Glomerular visceral epithelial cell (primary cell): ENCODE data around the gene BDH1.
"Not testable (repeated sequence)": the region's sequence is repeated elsewhere in the genome, so short reads cannot be mapped to it uniquely, and the experiment has no call there.

ENCODE experiments used
- DNase-seq: peaks from one replicate; pipeline ENCODE4 v3.0.0-alpha.2; 2016; ENCODE audit errors: extremely low spot score

BDH1 gene

DNA sequence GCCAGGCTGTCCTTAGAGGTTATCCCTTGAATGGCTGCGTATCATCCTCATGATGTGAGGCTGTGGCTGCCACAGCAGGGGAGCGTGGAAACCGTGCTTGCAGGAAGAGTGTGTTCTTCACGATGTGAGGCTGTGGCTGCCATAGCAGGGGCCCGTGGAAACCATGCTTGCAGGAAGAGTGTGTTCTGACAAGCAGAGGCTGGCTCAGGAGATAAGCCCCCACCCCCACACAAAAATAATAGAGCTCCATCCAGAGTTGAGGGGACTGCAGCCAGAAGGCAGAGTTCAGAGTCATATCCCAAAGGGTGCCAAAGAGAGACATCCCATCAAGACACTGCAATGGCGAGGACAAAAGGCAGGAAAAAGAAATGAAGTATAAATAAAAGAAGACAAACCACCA, 22.6 kb upstream of the BDH1 start:
- no peak for DNase-seq

DNA sequence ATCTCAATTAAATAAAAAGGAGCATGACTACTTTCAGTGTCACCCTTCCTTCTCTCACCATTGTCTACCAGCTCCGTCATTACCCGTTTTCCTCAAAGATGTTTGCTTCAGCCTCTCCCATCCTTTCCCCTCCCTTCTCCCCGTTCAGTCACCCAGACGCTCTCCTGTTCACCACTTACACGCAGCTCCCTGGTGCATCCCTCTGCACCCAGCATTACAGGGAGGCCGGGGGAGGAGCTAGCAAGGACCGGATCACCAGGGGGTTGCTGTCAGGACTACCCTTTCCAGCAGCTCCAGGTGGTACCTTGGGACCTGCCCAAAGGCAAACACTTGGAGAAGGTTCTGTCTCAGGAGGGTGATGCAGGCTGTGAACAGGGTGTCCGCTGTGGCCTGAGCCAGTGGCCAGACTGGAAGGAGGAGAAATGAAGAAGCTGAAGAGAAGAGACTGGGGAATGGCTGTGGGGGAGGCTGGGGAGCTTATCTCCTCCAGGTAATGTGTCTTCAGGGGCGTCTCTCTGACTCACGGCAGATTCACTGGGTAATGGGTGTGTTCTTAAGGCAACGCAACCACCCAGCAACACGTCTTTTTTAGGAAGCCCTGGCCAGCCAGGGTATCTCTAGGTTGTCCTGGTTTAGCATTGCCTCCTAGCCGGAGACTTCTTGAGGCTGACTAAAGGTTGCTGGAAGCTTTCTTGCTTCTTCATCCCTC, 21.8 kb upstream of the BDH1 start:
- no peak for DNase-seq

DNA sequence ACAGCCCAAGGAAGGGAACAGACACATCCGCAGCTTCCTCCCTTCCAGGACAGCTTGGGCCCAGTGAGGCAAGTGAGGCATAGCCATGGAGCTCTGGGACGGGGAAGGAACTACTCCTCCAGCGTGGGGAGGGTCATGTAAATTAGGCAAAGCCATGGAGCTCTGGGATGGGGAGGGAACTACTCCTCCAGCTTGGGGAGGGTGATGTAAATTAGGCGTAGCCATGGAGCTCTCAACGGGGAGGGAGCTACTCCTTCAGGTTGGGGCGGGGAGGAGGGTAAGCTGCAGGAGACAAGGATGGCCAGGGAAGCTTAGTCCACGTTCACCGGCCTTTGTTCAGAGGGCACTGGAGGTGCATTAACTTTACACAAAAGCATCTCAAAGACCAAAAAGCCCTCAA, 21.1 kb upstream of the BDH1 start:
- no peak for DNase-seq

DNA sequence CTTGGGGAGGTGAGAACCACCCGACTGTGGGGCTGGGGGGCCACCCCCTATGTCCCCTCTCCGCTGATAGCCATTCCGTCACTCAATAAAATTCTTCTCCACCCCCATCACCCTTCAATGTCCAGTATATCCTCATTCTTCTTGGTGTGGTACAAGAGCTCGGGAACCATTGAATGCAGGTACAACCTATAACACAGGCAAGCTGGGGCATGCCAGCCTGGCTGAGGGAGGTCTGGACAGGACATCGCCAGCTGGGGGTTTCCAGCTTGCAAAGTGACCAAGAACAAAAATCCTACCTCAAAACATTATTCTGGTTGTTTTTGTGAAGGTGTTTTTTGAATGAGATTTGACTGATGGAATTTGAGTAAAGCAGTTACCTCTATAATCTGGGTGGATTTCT, 19.6 kb upstream of the BDH1 start:
- no peak for DNase-seq

DNA sequence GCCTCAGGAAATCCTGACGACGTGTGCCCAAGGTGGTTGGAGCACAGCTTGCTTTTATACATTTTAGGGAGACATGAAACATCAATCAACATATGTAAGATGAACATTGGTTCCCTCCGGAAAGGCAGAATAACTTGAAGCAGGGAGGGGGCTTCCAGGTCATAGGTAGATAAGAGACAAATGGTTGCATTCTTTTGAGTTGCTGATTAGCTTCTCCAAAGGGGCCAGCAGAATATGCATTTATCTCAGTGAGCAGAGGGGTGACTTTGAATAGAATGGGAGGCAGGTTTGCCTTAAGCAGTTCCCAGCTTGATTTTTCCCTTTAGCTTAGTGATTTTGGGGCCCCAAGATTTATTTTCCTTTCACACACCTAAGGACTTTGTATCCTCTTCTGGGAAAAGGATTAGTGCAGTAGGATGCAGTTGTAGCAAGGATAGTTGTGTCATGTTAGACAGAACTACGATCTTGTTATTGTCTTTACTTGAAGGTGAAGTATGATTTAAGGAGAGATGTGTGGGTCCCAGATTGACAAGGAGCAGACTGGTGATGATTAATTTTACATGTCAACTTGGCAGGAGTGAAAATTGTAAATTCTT, 18.7 kb upstream of the BDH1 start:
- not testable (repeated sequence) for DNase-seq

DNA sequence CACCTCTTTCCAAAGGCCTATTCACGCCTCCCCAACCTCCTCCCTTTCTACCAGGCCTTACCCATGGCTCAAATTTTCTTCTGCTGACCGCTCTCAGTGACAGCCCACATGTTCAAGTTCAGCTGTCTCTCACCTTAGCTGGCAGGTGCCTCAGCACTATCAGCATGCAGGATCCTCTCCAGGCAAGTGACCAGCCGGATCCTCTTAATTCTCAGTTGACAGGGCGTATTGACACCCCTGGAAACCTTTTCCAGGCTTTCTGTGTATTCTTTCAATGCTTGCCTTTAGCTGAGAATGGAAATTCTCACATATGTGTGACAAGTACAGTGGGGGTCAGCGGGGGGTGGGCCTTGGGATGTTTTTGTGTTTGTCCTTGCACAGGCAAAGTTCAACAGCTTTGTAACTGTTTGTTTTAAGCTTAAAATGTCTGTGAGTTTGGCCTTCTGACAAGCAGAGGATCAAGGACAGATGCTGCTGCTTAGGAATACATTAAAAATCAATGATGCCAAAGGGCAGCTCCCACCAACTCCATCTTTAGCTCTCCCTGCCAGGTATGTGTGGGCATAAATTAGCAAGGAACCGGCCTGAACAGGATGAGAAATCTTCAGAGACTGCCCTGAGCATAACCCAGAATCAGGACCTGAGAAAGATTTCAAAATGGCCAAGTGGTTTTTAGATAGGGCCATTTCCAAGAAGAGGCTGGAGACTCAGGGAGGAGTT, 17.4 kb upstream of the BDH1 start:
- DNase-seq: no peak

DNA sequence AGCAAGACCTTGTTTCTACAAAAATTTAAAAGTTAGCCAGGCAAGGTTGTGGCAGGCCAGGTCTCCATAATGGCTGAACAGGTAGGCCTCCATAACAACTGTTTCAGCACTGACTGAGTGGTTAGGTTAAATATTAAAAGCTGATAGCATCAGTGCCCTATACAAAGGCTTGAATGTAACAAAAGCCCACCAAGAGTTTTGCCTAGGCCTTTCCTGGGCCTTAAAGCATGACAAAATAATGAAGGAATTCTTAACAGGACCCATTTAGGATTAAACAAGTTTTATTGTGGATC, 16.1 kb upstream of the BDH1 start:
- DNase-seq: not testable (repeated sequence)

DNA sequence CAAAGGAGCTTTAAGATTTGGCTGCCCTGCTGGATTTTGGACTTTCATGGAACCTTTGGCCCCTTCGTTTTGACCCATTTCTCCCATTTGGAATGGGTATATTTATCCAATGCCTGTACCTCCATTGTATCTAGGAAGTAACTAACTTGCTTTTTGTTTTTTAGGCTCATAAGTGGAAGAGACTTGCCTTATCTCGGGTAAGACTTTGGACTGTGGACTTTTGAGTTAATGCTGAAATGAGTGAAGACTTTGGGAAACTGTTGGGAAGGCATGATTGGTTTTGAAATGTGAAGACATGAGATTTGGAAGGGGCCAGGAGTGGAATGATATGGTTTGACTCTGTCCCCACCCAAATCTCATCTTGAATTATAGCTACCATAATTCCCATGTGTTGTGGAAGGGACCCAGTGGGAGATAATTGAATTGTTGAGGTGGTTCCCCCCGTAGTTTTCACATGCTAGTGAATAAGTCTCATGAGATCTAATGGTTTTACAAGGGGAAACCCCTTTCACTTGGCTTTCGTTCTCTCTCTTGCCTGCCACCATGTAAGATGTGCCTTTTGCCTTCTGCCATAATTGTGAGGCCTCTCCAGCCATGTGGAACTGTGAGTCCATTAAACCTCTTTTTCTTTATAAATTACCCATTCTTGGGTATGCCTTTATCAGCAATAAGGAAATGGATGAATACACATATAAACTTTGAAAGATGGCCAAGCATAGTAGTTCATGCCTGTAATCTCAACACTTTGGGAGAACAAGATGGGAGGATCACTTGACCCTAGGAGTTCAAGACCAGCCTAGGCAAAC, 15.5 kb upstream of the BDH1 start:
- not testable (repeated sequence) for DNase-seq

DNA sequence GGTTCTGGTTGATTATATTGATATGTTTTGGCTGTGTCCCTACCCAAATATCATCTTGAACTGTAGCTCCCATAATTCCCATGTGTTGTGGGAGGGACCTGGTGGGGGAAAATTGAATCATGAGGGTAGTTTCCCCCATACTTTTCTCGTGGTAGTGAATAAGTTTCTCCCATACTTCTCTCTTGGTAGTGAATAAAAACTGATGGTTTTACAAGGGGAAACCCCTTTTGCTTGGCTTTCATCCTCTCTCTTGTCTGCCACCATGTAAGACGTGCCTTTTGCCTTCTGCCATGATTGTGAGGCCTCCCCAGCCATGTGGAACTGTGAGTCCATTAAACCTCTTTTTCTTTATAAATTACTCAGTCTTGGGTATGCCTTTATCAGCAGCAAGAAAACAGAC, 13.7 kb upstream of the BDH1 start:
- not testable (repeated sequence) for DNase-seq

DNA sequence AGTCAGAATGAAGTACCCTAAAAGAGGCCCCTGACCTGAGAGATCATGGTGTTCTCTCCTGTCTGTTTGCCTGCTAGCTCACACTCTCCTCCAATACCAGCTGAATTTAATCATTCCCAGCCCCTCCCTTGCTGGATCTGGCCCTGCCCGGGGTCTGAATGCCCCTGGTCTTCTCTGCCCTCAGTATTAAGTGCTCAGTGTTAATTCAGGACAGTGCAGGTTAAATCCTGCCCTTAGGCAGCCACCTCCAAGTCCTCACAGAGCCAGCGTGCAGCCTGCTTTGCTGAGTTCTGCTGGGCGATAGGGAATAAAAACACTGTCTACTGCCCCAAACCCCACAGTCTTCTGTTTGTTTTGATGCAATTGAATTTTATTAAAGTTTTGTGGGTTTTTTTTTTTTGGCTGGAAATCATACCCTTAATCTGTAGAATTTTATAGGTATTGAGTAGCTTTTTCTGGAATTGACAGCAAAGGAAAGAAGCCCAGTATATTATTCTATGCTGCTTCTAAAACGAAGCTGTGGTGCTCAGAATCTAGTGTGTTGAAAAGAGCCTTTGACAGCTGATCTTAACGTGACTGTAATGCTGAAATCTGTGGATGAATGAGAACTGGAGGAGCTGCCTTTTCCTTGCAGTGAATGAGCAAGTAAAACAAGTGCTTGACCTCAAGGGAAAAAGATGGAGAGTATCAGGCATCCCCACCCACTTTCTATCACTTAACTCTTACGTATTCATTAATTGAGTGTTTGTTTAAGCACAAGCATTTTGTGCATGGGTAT, 12.3 kb upstream of the BDH1 start:
- no peak for DNase-seq

DNA sequence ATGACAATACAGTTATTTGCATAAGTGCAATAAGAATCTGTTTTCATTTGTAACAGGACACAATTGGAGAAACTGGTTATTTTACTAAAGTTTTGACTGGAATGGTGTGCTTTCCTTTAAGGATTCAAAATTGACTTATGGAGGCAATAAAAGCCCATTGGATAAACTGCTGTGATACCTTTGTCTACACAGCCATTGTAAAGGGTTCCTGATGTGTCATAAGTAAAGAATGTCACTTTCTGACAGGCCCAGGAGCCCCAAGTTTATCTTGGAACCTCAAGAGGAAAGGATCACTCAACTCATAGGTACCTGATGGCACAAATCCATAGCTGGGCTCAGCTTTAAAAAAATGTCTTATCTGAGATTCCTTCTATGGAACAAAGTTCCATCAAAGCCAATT, 10.4 kb upstream of the BDH1 start:
- not testable (repeated sequence) for DNase-seq

DNA sequence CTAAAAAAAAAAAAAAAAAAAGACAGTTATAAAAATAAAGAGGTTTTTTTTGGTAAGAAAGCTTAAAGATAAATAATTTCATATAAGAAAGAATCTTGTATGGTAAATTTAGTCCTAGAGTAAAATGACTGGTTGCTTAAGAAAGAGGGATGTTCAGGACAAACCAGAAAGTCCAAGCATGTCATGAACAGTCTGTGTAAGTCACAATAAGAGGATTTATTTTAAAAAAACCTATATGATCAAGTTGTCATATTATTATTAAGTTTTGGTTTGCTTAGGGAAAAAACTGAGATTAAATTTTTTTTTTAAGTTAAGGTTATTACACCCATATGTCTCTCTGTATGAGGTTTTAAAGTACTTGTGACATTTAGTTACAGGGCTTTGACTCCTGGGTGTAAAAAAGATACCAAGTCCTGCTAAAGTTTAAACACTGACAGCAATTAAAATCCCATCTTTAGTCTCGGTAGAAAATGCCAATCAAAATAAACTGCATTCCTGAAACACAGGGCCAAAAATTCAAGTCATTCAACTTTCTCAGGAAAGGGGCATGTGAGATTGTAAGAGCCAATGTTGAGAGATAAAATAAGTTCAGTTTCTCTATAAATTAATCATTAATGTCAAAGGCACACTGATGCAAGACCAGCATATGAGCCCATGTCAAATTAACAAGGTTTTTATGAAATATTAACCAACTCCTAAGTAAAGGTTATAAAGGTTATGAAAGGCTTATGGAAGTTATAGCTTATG, 8.5 kb upstream of the BDH1 start:
- DNase-seq: no peak

DNA sequence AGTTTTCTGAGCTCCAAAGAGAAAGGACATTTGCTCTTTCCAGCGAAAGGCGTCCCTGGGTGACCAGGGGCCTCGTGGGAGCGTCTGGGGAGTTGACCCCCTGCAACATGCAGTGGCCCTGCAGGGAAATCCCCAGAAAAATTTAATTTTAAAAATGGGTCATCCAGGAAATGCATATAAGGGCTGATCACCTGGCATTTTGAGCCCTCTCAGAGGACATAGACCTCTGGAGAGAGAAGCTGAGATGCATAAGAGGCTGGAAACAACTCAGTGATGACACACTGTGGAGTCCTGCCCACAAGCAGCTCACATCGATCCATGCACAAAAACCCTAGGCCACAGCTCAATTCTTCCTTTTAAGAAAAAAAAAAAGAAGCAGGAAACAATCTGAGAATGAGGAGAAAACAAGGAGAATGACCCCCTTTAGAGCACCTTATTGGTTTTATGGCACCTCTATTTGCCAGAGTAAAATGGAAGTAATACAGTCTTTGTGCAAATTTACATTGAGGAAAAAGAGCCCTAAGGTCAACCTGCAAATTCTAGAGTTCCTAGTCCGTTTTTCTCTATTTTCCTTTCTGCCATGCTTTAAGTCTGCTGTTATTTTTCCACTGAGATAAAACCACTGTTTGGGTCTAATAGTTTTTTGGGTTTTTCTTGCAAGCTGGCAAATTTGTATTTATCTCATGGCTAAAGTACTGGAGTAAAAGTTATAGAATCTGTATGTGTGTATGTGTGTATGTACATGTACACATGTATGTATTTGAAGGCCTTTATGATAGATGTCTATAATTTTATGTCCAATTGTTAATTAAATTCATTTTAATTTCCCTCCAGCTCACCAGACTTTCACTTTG, 6.9 kb upstream of the BDH1 start:
- DNase-seq: no peak

DNA sequence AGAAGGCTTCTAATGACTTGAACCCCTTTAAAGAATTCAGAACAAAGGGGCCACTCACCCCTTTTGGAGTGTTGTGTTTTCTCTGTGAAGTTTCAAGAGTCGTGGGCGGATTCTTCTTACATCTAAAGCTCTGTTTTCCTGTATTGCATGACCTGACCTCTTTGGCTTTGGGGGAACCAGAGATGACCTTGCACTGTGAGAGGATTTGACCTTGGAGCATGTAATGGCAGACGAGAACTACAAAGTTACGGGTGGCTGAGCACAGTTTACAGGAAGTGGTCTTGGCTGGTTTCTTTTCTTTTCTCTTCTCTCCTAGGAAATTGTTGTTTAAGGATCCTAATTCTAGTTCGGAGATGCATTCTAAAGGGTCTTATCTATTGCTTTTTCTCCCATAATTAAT, 6.2 kb upstream of the BDH1 start:
- no peak for DNase-seq

DNA sequence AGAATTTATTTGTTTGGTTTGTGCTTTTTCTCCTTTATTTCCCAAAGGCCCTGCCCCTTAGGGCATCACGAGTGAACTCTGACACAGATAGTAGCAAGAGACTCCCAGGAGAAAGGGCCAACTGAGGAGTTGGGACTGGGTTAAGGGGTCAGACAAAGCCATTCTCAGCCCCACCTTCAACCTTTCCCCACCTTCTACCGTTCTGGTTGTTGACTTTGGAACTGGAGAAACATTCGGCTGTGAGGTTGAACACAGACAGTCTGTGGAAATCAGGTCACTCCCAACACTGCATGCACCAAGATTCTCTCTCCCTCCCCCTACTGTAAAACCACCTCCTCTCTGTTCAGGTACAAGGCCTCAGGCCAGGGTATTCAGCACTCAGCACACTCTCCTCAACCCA, 3.9 kb upstream of the BDH1 start:
- no peak for DNase-seq

DNA sequence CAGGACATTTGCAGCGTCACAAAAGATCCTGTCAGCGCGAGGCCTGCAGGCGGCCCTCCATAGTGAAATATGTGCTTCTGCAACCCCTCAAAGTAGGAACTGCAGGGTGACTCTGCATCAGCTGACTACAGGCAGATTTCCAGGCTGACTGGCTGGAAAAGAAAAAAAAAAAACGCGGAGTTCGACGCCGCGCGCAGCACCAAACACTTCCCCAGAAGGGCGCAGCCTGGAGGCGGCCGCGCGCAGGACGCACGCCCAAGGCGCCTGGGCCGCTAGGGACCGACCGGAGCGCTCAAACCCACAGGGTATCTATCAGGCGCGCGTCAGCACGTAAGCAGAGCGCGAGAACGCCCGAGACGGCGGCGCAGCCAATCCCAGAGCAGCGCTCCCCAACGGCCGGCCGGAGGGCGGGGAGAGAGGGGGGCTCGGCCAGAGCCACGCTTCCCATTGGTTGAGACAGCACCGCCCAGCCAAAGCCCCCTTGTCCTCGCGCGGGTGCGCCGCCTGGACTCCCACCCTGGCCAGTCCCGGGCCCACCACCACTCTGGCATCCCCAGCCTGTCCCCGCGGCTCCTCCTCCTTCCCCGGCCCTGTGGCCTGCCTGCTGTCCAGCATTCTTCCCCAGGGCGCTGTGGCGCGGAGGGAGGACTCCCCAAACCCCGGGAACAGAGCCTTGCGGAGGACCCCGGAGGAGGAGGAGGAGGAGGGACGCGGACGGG, 1.0 kb downstream of the BDH1 start:
- DNase-seq: peak; percentile 94

DNA sequence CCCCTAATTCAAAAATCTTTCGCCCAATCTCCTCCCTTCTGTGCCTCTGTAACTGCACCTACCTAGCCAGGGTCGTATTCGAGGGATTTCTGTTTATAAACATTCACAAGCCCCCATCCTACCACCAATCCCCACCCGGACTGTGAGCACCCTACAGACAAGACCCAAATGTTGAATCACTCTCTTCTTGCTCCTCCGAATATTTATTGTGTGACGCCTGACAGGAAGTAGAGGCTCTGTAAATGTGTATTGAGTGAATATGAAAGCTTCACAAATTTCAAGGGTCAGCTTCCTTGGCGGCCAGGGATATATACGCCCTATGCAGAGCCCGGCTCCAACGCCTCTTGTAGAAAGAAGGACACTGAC, 1.6 kb downstream of the BDH1 start:
- peak; percentile 2 for DNase-seq

DNA sequence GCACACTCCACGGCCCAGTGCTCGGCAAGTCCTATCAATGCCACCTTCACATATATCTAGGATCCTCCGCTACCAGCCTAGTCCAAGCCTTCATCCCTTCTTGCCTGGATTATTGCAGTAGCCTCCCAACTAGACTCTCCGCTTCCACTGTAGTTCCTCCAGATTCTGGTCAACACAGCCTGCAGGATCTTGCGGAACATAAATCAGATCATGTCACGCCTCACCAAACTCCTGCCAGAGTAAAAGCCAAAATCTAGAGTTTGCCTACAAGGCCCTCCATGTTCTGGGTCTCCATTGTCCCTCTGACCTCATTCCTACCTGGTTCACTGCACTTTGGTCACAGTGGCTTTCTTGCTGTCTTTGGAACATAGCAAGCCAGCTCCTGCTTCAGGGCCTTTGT, 3.6 kb downstream of the BDH1 start:
- DNase-seq: no peak

DNA sequence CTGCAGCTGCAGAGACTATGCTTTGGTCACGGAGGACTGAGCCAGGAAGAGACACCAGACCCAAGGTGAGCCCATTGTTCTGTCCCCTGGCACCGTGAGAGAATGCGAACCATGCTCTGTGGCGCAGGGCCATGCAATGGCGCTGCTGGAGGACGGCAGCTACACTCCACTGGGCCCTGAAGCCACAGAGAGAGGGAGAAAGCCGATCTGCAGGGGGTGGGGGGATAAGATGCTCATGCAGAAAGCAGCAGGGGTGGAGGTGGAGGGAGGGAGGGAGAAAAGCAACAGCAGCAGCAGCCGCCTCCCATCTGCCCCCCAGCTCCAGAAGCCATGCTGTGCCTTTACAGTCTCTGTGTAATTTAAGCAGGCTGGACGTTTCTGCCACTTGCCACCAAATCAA, 5.3 kb downstream of the BDH1 start:
- DNase-seq: no peak
